SK-N-SH (cell line): ENCODE data around the gene STARD10. TPM values are rescaled to one million over a fixed set of nuclear protein-coding genes. Genes with fewer than 3 reads are reported as not detected.

Source experiments
- CTCF ChIA-PET: fragments of 300-600, 350-600 bp; formaldehyde crosslinking; extraction: SDS; loops from one replicate; lab custom pipeline; 2021; lab: Yijun Ruan, JAX
- POLR2A ChIA-PET: fragments of 350-600 bp; sonication (Branson Sonifier 250); formaldehyde crosslinking; extraction: SDS; loops from one replicate; lab custom pipeline; 2020; ENCODE audit warnings: antibody characterized with exemption, inconsistent platforms; lab: Yijun Ruan, JAX
- DNase-seq: peaks from one replicate; pipeline ENCODE4 v3.0.0; 2012
- H2AFZ ChIP-seq: fragments of 200-600 bp; sonication (generic); 2 replicates; pipeline ENCODE4 v1.8.1; 2016; ENCODE audit warnings: antibody characterized with exemption, mild to moderate bottlenecking, low read depth
- H3F3A ChIP-seq: fragments of 200-600 bp; sonication (generic); replicated peaks from 2 replicates; pipeline ENCODE3; 2016; ENCODE audit warnings: antibody characterized with exemption, mild to moderate bottlenecking; ENCODE audit not compliant: insufficient read depth
- H3K27ac ChIP-seq, 2 experiments: fragments of 200-500 bp in 1 of 2; fragments of 200-600 bp in 1 of 2; sonication (Bioruptor generic) in 1 of 2; sonication (generic), shearing (Covaris generic) in 1 of 2; 2 replicates each; pipeline versions ENCODE4 v1.5.1 to v1.6.1; 2014 to 2016; ENCODE audit warnings: low read depth in 2 of 2, inconsistent platforms in 1 of 2, low read length in 1 of 2, mild to moderate bottlenecking in 1 of 2, mixed read lengths in 1 of 2
- H3K27me3 ChIP-seq: fragments of 200-600 bp; sonication (generic), shearing (Covaris generic); 2 replicates; pipeline ENCODE4 v1.6.1; 2016; ENCODE audit warnings: mixed run types; ENCODE audit not compliant: insufficient read depth
- H3K36me3 ChIP-seq, 2 experiments: fragments of 200-500 bp in 1 of 2; fragments of 200-600 bp in 1 of 2; sonication (Bioruptor generic) in 1 of 2; sonication (generic) in 1 of 2; replicated peaks in 1 of 2; 2 replicates each; pipeline versions ENCODE3 to v1.5.1; 2014 to 2016; ENCODE audit warnings: low read length in 1 of 2, mild to moderate bottlenecking in 1 of 2; ENCODE audit not compliant: insufficient read depth in 2 of 2, control insufficient read depth in 1 of 2
- H3K4me1 ChIP-seq, 2 experiments: fragments of 200-500 bp in 1 of 2; fragments of 200-600 bp in 1 of 2; sonication (Bioruptor generic) in 1 of 2; sonication (generic), shearing (Covaris generic) in 1 of 2; 2 replicates each; pipeline versions ENCODE4 v1.5.1 to v1.6.1; 2014 to 2016; ENCODE audit warnings: low read depth in 1 of 2, low read length in 1 of 2, mixed run types in 1 of 2; ENCODE audit not compliant: insufficient read depth in 2 of 2, control insufficient read depth in 1 of 2
- H3K4me2 ChIP-seq: fragments of 200-600 bp; sonication (generic), shearing (Covaris generic); 2 replicates; pipeline ENCODE4 v1.6.1; 2017; ENCODE audit warnings: mixed run types
- H3K4me3 ChIP-seq, 2 experiments: fragments of 200-500 bp in 1 of 2; fragments of 200-600 bp in 1 of 2; sonication (Bioruptor generic) in 1 of 2; sonication (generic), shearing (Covaris generic) in 1 of 2; 2 replicates each; pipeline versions ENCODE4 v1.5.1 to v1.8.1; 2014 to 2016; ENCODE audit warnings: low read depth in 2 of 2, inconsistent platforms in 1 of 2, low read length in 1 of 2, mild to moderate bottlenecking in 1 of 2, mixed read lengths in 1 of 2, moderate library complexity in 1 of 2
- H3K79me2 ChIP-seq: fragments of 200-600 bp; sonication (generic); 2 replicates; pipeline ENCODE4 v1.8.1; 2017; ENCODE audit warnings: mild to moderate bottlenecking; ENCODE audit not compliant: insufficient read depth
- H3K9ac ChIP-seq: fragments of 200-600 bp; sonication (generic); 2 replicates; pipeline ENCODE4 v1.6.1; 2017; ENCODE audit warnings: mixed run types
- H3K9me2 ChIP-seq: fragments of 200-600 bp; sonication (generic); 2 replicates; pipeline ENCODE4 v1.6.1; 2017; ENCODE audit warnings: mixed run types
- H3K9me3 ChIP-seq: fragments of 200-600 bp; sonication (generic); 2 replicates; pipeline ENCODE4 v1.6.1; 2017; ENCODE audit warnings: mixed run types, mild to moderate bottlenecking, moderate library complexity
- H4K20me1 ChIP-seq: fragments of 200-600 bp; sonication (generic); 2 replicates; pipeline ENCODE4 v1.6.1; 2017; ENCODE audit warnings: mild to moderate bottlenecking, mixed run types; ENCODE audit not compliant: insufficient read depth
- CHD2 ChIP-seq: fragments of 150-350 bp; IDR thresholded peaks from 2 replicates; pipeline ENCODE4 v1.6.1; 2018; ENCODE audit warnings: low read length; ENCODE audit not compliant: partially characterized antibody
- ELF1 ChIP-seq: IDR thresholded peaks from 2 replicates; pipeline ENCODE4 v1.4.0; 2012
- FOSL2 ChIP-seq: IDR thresholded peaks from 2 replicates; pipeline ENCODE4 v1.4.0; 2012; ENCODE audit warnings: low read depth, mild to moderate bottlenecking, moderate library complexity, borderline replicate concordance
- RAD21 ChIP-seq: IDR thresholded peaks from 2 replicates; pipeline ENCODE4 v1.6.1; 2012; ENCODE audit warnings: mild to moderate bottlenecking, low read length
- SIN3A ChIP-seq: IDR thresholded peaks from 2 replicates; pipeline ENCODE4 v1.6.1; 2012; ENCODE audit warnings: low read depth, mild to moderate bottlenecking, low read length, moderate library complexity, borderline replicate concordance
- TCF12 ChIP-seq: IDR thresholded peaks from 2 replicates; pipeline ENCODE4 v1.4.0; 2012
- USF2 ChIP-seq: fragments of 150-350 bp; IDR thresholded peaks from 2 replicates; pipeline ENCODE4 v1.6.1; 2017; ENCODE audit warnings: antibody characterized with exemption, low read length, low read depth, borderline replicate concordance
- WGBS: methylation state at CpG from one replicate; pipeline ENCODE4 v1.1.6; 2017; ENCODE audit warnings: low lambda C conversion rate; 5-methylcytosine and 5-hydroxymethylcytosine counted together
- polyA plus RNA-seq, 3 experiments: library from polyadenylated mRNA; depleted of rRNA; stranded (reverse); fragments of >200 nt; gene quantifications; 2 replicates each; pipeline ENCODE4 v1.2.3, GENCODE V29; 2012
- TF ChIP-seq, protein P1 (sequence below): IDR thresholded peaks from 2 replicates; pipeline ENCODE4 v1.4.0; 2012; ENCODE audit warnings: low read depth, borderline replicate concordance

STARD10 gene
- polyA plus RNA-seq, 1 of the 3 experiments (the other 2 are of a cell fraction): 47.7 TPM

- Histone ChIP-seq H2AFZ (no peak overlapping the region), H3K9me3 (no peaks in the 10 kb centered on the region), H3K36me3 (no peaks in the 10 kb centered on the region), H3K27me3 (no peaks in the 10 kb centered on the region), H4K20me1 (no peaks in the 10 kb centered on the region), H3K79me2 (no peaks in the 10 kb centered on the region), H3K4me1 (peaks cover 9 to 20% of the 10 kb centered on the region in 2 experiments; a peak in 2 of 4 replicates)
- 84% methylated on average over 7 of the region's 7 CpGs for WGBS
- POLR2A ChIA-PET: no interaction called here
- TF ChIP-seq SIN3A (no peak), CHD2 (no peak), FOSL2 (no peak), RAD21 (no peak), USF2 (no peak), TCF12 (no peak)
- TF ChIP-seq, protein P1, sequence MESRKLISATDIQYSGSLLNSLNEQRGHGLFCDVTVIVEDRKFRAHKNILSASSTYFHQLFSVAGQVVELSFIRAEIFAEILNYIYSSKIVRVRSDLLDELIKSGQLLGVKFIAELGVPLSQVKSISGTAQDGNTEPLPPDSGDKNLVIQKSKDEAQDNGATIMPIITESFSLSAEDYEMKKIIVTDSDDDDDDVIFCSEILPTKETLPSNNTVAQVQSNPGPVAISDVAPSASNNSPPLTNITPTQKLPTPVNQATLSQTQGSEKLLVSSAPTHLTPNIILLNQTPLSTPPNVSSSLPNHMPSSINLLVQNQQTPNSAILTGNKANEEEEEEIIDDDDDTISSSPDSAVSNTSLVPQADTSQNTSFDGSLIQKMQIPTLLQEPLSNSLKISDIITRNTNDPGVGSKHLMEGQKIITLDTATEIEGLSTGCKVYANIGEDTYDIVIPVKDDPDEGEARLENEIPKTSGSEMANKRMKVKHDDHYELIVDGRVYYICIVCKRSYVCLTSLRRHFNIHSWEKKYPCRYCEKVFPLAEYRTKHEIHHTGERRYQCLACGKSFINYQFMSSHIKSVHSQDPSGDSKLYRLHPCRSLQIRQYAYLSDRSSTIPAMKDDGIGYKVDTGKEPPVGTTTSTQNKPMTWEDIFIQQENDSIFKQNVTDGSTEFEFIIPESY: no peak
- TF ChIP-seq, all 33 proteins: peak for 0
- CTCF ChIA-PET: interaction anchor here (1.0 to 4.8 kb wide), 3 partner anchors 25 to 63 kb away, joined by 5 to 34 read pairs (median 6); no protein-coding TSS in a partner anchor
- Histone ChIP-seq H3K4me2 (no peak overlapping the region), H3F3A (no peaks in the 10 kb centered on the region), H3K9ac (no peak overlapping the region), H3K4me3 (no peak overlapping the region), H3K27ac (no peak overlapping the region), H3K9me2 (no peaks in the 10 kb centered on the region)
- DNase-seq: no peak
These were observed 5.6 kb downstream of the STARD10 start for GRCh38 chr11:72788241-72788640.

DNA sequence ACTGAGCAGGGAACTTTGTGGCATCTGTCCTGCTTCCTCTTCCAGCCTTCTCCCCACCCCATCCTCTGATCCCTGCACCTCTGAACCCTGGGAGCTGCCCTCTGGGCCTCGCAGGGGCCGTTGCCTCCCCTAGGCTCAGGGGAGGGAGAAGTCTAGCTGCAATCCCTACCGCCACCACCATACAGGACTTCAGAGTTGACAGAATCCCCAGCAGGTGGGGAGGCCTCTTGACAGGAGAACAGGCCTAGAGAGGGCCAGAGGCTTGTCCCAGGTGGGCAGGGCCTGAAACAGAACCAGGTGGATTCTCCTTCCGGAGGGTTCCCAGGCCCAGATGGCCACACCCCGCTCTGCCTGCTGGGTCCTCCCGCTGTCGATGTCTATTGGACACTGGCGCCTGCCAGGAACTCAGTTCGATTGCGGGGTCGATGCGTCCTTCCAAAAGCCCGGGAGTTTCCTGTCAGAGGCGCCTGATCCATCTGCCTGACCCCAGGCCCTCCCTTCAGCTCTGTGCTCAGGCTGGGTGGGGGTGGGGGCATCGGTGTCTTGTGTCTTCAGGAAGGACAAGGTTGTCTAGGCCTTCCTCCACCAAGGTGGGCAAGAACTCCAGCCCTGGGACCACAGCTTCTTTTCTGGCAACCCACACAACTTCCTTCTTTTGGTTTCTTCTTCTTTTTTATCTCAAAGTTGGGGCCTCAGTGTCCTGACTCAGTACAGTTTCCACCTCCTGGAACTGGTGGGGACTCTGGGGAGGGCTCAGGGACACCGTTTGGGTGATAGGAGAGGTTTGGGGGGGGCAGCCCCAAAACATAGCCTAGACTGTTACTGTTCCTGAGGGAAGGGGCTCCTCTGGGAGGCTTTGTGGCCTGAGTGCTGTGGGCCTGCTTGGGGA lies 6.4 kb downstream of the STARD10 start:
- H3K9ac ChIP-seq: no peak overlapping the region
- H2AFZ ChIP-seq: no peak overlapping the region
- H3K4me1 ChIP-seq: peaks cover 9 to 15% of the 10 kb centered on the region in 2 experiments; a peak in 1 of 4 replicates
- no peaks in the 10 kb centered on the region for H3K36me3 ChIP-seq
- H3K79me2 ChIP-seq: no peaks in the 10 kb centered on the region
- peak; percentile 46 for DNase-seq
- WGBS: 72% methylated on average over 3 of the region's 16 CpGs
- H3K4me3 ChIP-seq: no peak overlapping the region
- no peaks in the 10 kb centered on the region for H4K20me1 ChIP-seq
- no peaks in the 10 kb centered on the region for H3K27me3 ChIP-seq
- H3K4me2 ChIP-seq: no peak overlapping the region
- no peaks in the 10 kb centered on the region for H3K9me3 ChIP-seq
- H3K9me2 ChIP-seq: no peaks in the 10 kb centered on the region
- ChIA-PET POLR2A (no interaction called here), CTCF (interaction anchor here (1.3 to 4.8 kb wide), 3 partner anchors 10 to 188 kb away, joined by 3 to 34 read pairs (median 4); no protein-coding TSS in a partner anchor)
- no peak for TF ChIP-seq ELF1
- H3F3A ChIP-seq: no peaks in the 10 kb centered on the region
- no peak overlapping the region for H3K27ac ChIP-seq
